ENCODE data around the gene SYCE3. TPM values are rescaled to one million over a fixed set of nuclear protein-coding genes. Genes with fewer than 3 reads are reported as not detected.

SYCE3 gene
- polyA plus RNA-seq, 1 experiment, result not detected

GRCh38 chr22:50507991-50508884 is 54.5 kb downstream of the SYCE3 start, which contains the start of gene NCAPH2:
Gene NCAPH2, plus strand, starts transcription at chr22:50508224. Its CDS starts 114 bp downstream, at chr22:50508338.
- TF ChIP-seq CTCF (IDR thresholded peaks at IDR 0.05; ENCODE audit: insufficient read depth, low read depth, low read length), result 0 out of 2 replicates have a peak, but pooled peaks have one; percentile 6
- peaks cover 20% of the 10 kb centered on the region for H3K36me3 ChIP-seq (ENCODE audit: control insufficient read depth, insufficient read depth, low read length)
- CTCF ChIA-PET, result interaction anchor here (1.1 to 3.1 kb wide), 4 partner anchors 11 to 166 kb away, joined by 3 to 13 read pairs (median 9); partner anchors contain the start of gene SCO2
- POLR2A ChIA-PET, result interaction anchor here (0.6 to 1.1 kb wide), 3 partner anchors 13 to 22 kb away, joined by 3 to 9 read pairs (median 4); partner anchors contain the start of genes SCO2 and TYMP
- no peaks in the 10 kb centered on the region for H3K27me3 ChIP-seq (ENCODE audit: control insufficient read depth, insufficient read depth, low read length)
- peak; percentile 55 for DNase-seq (ENCODE audit: low read depth)
- peak within 1 kb of the TSS; percentile 99 for H3K4me3 ChIP-seq (ENCODE audit: low read depth, low read length)

DNA sequence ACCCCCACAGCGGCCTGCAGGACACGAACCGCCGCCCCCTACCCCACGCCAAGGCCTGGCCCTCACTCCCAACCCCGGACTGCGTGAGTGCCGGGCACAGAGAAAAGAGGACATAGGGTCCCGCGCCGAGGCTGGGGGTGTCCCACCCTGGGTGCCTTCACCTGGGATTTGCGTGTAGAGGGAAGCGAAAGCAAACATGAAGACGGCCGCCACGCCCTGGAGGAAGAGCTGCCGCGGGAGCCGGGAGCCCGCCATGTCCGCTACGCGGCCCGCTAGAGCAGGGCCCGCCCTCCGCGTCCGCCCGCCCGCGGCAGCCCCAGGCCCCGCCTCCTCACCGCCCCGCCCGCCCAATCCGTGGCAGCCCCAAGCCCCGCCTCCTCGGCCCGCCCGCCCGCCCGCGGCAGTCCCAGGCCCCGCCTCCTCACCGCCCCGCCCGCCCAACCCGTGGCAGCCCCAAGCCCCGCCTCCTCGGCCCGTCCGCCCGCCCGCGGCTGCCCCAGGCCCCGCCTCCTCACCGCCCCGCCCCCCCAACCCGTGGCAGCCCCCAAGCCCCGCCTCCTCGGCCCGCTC is 55.2 kb downstream of the SYCE3 start, which contains the start of gene LMF2:
LMF2 (minus strand) TSS at position 282 of the 570 bp plus-strand sequence; CDS start at position 255, 27 bp downstream.
- no peak for DNase-seq (ENCODE audit: low read depth)
- H3K4me3 ChIP-seq (ENCODE audit: low read depth, low read length), result peak within 1 kb of the TSS; percentile 99
- H3K36me3 ChIP-seq (ENCODE audit: control insufficient read depth, insufficient read depth, low read length), result peaks cover 25% of the 10 kb centered on the region
- no peak for TF ChIP-seq CTCF (IDR thresholded peaks at IDR 0.05; ENCODE audit: insufficient read depth, low read depth, low read length)
- POLR2A ChIA-PET, result interaction anchor here (0.6 to 1.1 kb wide), 3 partner anchors 14 to 22 kb away, joined by 3 to 9 read pairs (median 4); partner anchors contain the start of genes SCO2 and TYMP
- CTCF ChIA-PET, result interaction anchor here (1.1 to 3.1 kb wide), 3 partner anchors 10 to 165 kb away, joined by 3 to 13 read pairs (median 10); partner anchors contain the start of gene SCO2
- H3K27me3 ChIP-seq (ENCODE audit: control insufficient read depth, insufficient read depth, low read length), result no peaks in the 10 kb centered on the region

GRCh38 chr22:50506611-50507420 is 55.9 kb downstream of the SYCE3 start:
- peak overlapping the region; percentile 99 for H3K4me3 ChIP-seq (ENCODE audit: low read depth, low read length)
- no peaks in the 10 kb centered on the region for H3K27me3 ChIP-seq (ENCODE audit: control insufficient read depth, insufficient read depth, low read length)
- peaks cover 27% of the 10 kb centered on the region for H3K36me3 ChIP-seq (ENCODE audit: control insufficient read depth, insufficient read depth, low read length)
- CTCF ChIA-PET, result interaction anchor here (1.1 to 3.1 kb wide), 3 partner anchors 9 to 165 kb away, joined by 3 to 13 read pairs (median 10); partner anchors contain the start of gene SCO2
- POLR2A ChIA-PET, result no interaction called here
- no peak for TF ChIP-seq CTCF (IDR thresholded peaks at IDR 0.05; ENCODE audit: insufficient read depth, low read depth, low read length)
- no peak for DNase-seq (ENCODE audit: low read depth)

DNA sequence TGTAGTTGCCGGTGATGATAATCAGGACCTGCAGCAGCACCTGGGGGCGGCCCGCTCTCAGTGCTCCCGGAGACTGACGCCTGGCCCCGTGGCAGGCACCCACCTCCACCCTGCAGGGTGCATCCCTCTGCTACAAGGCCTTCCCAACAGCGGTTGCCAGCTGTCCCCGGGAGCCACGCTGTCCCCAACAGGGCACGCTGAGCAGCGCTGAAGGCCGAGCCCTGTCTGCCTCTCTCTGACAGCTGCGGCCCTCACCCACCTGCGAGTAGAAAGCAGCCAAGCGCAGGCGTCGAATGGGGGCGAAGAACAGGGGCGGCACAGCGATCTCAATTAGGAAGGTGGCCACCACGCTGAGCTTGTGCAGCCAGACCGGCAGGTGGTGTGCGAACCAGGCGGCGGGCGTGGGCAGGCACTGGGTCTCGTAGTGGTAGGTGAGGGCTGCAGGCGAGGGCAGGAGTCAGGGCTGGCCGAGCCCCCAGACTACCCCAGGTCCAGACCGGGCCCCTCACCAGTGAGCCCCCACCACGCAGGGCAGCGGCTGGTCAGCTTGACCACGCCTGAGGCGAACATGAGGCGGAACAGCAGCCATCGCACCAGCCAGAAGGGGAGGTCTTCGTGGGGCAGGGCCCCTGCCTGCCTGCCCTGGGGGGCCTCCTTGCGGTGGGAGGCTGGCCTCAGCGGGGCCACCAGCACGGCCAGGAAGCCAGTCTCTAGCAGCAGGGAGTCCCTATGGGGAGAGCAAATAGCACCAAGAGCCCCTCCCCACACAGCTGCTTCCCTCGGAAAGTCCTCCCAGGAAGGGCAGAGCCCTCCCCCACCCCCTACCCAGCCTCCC is 56.7 kb downstream of the SYCE3 start:
- Histone ChIP-seq H3K36me3 (ENCODE audit: control insufficient read depth, insufficient read depth, low read length) (peaks cover 27% of the 10 kb centered on the region), H3K27me3 (ENCODE audit: control insufficient read depth, insufficient read depth, low read length) (no peaks in the 10 kb centered on the region), H3K4me3 (ENCODE audit: low read depth, low read length) (peak overlapping the region; percentile 99)
- ChIA-PET CTCF (interaction anchor here (3.1 kb wide), 1 partner anchor 9 kb away, joined by 13 read pairs; no protein-coding TSS in a partner anchor), POLR2A (no interaction called here)
- DNase-seq (ENCODE audit: low read depth), result no peak
- no peak for TF ChIP-seq CTCF (IDR thresholded peaks at IDR 0.05; ENCODE audit: insufficient read depth, low read depth, low read length)

Measured in BJ (cell line).